ENCODE results near the gene PRSS56. TPM values are rescaled to one million over a fixed set of nuclear protein-coding genes. Genes with fewer than 3 reads are reported as not detected.

The PRSS56 gene
- total and polyA plus RNA-seq, 2 donors from 2014 or later, result not detected

DNA sequence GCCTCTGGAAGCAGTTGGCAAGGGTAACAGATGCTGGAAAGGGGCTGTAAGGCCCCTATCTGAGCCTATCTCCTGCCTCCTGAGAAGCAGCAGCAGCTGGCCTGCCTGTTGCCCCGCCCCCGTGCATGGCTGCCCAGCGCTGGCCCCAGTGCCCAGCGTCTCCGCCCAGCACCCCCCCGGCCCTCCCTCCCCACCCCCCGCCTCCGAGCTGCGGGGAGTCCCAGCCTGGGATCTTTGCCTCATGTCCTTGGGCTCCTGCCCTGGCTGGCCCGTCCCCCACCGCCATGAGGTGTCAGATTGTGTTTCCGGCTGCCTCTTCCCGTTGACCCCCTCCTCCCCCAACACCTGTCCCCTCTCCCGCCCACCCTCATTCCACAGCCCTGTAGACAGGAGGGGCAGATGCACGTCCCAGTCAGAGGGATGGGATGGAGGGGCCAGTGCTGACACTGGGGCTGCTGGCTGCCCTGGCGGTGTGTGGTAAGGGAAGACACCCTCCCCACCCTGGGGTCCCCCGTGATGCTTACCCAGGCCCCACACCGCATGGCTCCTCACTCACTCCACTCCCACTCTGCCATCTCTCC is 5.7 kb downstream of the PRSS56 start, which contains the start of gene CHRND:
TSS of gene CHRND (plus strand) at position 370 of the 581 bp plus-strand sequence. CDS start at position 426, 56 bp downstream.
- peaks cover 5% of the 10 kb centered on the region for H3K27me3 ChIP-seq (ENCODE audit: control insufficient read depth, insufficient read depth, low read length)
- H3K36me3 ChIP-seq (ENCODE audit: control insufficient read depth in 2 of 3, insufficient read depth in 3 of 3, low read length in 3 of 3), result no peaks in the 10 kb centered on the region
- peaks cover 0 to 3% (median 0%) of the 10 kb centered on the region in 3 donors for H3K4me1 ChIP-seq (ENCODE audit: control insufficient read depth in 2 of 3, insufficient read depth in 2 of 3, low read depth in 1 of 3, low read length in 3 of 3)
- intact Hi-C loops (cut with DNase I), result no loop called here
- TF ChIP-seq CTCF (IDR thresholded peaks at IDR 0.05; ENCODE audit: borderline replicate concordance, extremely low read depth, insufficient read depth), result no peak
- no peak within 1 kb of the TSS for H3K9ac ChIP-seq (ENCODE audit: low read length in 3 of 3)
- DNase-seq (peak in 4 of 5 donors; percentile 81 to 91 (median 85)), FAIRE-seq (no peak)
- H3K27ac ChIP-seq (ENCODE audit: low read depth in 2 of 2, low read length in 2 of 2), result no peak within 1 kb of the TSS
- no peak within 1 kb of the TSS for H3K4me3 ChIP-seq (ENCODE audit: low read length in 3 of 3)
- no peaks in the 10 kb centered on the region for H3K9me3 ChIP-seq (ENCODE audit: control insufficient read depth in 2 of 3, insufficient read depth in 1 of 3, low read length in 3 of 3)

DNA sequence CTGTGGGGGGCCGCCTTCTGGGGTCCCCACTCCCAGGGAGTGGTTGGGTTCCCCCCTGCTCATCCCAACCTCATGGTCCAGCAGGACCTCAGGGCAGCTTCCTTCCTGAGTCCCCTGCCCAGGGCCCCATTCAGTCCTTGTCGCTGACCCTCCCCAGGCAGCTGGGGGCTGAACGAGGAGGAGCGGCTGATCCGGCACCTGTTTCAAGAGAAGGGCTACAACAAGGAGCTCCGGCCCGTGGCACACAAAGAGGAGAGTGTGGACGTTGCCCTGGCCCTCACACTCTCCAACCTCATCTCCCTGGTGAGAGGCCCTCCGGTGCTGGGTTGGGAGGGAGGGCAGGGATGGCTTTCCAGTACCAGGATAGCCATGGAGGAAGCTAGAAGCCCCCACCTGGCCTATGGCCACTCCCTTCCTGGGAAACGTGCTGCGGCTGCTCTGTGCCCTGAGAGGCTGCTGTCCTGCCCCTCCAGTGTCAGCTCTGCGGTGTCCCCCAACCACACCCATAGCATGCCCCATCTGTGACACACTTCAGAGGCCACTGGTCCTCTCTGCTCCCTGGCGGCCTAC is 6.3 kb downstream of the PRSS56 start:
- TF ChIP-seq CTCF (IDR thresholded peaks at IDR 0.05; ENCODE audit: borderline replicate concordance, extremely low read depth, insufficient read depth), result no peak
- Histone ChIP-seq H3K9ac (ENCODE audit: low read length in 3 of 3) (no peak overlapping the region), H3K4me1 (ENCODE audit: control insufficient read depth in 2 of 3, insufficient read depth in 2 of 3, low read depth in 1 of 3, low read length in 3 of 3) (peaks cover 0 to 3% (median 0%) of the 10 kb centered on the region in 3 donors), H3K4me3 (ENCODE audit: low read length in 3 of 3) (no peak overlapping the region), H3K36me3 (ENCODE audit: control insufficient read depth in 2 of 3, insufficient read depth in 3 of 3, low read length in 3 of 3) (no peaks in the 10 kb centered on the region), H3K27ac (ENCODE audit: low read depth in 2 of 2, low read length in 2 of 2) (no peak overlapping the region), H3K27me3 (ENCODE audit: control insufficient read depth, insufficient read depth, low read length) (peaks cover 5% of the 10 kb centered on the region), H3K9me3 (ENCODE audit: control insufficient read depth in 2 of 3, insufficient read depth in 1 of 3, low read length in 3 of 3) (no peaks in the 10 kb centered on the region)
- peak in 1 of 5 donors; percentile 69 for DNase-seq
- no peak for FAIRE-seq
- intact Hi-C loops (cut with DNase I), result no loop called here

- no peak for TF ChIP-seq CTCF (IDR thresholded peaks at IDR 0.05; ENCODE audit: borderline replicate concordance, extremely low read depth, insufficient read depth)
- Histone ChIP-seq H3K36me3 (ENCODE audit: control insufficient read depth in 2 of 3, insufficient read depth in 3 of 3, low read length in 3 of 3) (no peaks in the 10 kb centered on the region), H3K9ac (ENCODE audit: low read length in 3 of 3) (no peak overlapping the region), H3K27me3 (ENCODE audit: control insufficient read depth, insufficient read depth, low read length) (peaks cover 4% of the 10 kb centered on the region), H3K4me1 (ENCODE audit: control insufficient read depth in 2 of 3, insufficient read depth in 2 of 3, low read depth in 1 of 3, low read length in 3 of 3) (no peaks in the 10 kb centered on the region), H3K4me3 (ENCODE audit: low read length in 3 of 3) (no peak overlapping the region), H3K9me3 (ENCODE audit: control insufficient read depth in 2 of 3, insufficient read depth in 1 of 3, low read length in 3 of 3) (no peaks in the 10 kb centered on the region), H3K27ac (ENCODE audit: low read depth in 2 of 2, low read length in 2 of 2) (no peak overlapping the region)
- FAIRE-seq (no peak), DNase-seq (no peak)
- intact Hi-C loops (cut with DNase I), result no loop called here
Observed at GRCh38 chr2:232527905-232528470, 7.8 kb downstream of the PRSS56 start.

Measured in kidney (tissue), 14 donors.